ENCODE data around the gene TRIM71. TPM values are rescaled to one million over a fixed set of nuclear protein-coding genes. Genes with fewer than 3 reads are reported as not detected.

TRIM71 gene
- total RNA-seq, 1 experiment from 2014 or later: 376 TPM

DNA sequence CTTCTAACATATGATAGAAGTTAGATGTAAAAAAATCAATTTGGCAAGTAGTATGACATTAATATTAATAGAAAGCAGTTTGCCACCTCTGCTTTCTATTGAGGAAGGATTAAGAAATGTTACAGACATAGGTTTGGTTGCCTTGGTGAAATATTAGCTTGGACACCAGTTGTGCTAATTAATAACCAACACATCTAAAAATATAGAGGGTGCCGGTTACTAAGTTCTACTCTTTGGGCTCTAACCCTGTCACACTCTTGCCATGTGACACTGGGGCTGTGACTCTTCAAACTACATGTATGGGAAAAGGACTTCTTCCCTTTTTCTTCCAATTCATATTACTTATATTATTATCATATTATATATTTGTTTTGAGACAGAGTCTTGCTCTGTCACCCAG, 64.4 kb downstream of the TRIM71 start:
- H3T11ph ChIP-seq (ENCODE audit: low read length): no peak overlapping the region
- peaks cover 8% of the 10 kb centered on the region for H3K79me1 ChIP-seq (ENCODE audit: insufficient read depth, low read depth, low read length, poor library complexity, severe bottlenecking)
- H3K79me2 ChIP-seq (ENCODE audit: insufficient read depth, low read length): peaks cover 75% of the 10 kb centered on the region; the same call in 1 of the 2 replicates
- no peak overlapping the region for H3K27ac ChIP-seq (ENCODE audit: insufficient read length, low read depth, low read length)
- no peaks in the 10 kb centered on the region; the same call in 1 of the 2 replicates for H3K4me1 ChIP-seq (ENCODE audit: insufficient read depth, low read length)
- no peak overlapping the region for H2BK5ac ChIP-seq (ENCODE audit: insufficient read length, low read length)
- no peak overlapping the region for H2AK5ac ChIP-seq (ENCODE audit: insufficient read length, low read length)
- no peaks in the 10 kb centered on the region for H3K23me2 ChIP-seq (ENCODE audit: insufficient read length, low read depth, low read length, poor library complexity, severe bottlenecking)
- no peaks in the 10 kb centered on the region for H3K9me3 ChIP-seq (ENCODE audit: control insufficient read depth, low read depth, low read length)
- no peak overlapping the region for H3K14ac ChIP-seq (ENCODE audit: insufficient read depth, low read length)
- Mint-ChIP-seq H3K4me1 (peaks cover 75 to 80% of the 10 kb centered on the region in 2 experiments), H3K27me3 (ENCODE audit: low read depth) (no peaks in the 10 kb centered on the region; the same call in 1 of the 2 replicates), H3K36me3 (ENCODE audit: insufficient read depth in 1 of 3, low read depth in 3 of 3) (peaks cover 57 to 86% (median 85%) of the 10 kb centered on the region in 3 experiments), H3K9me3 (no peaks in the 10 kb centered on the region), H3K4me3 (no peak overlapping the region), H3K27ac (no peak overlapping the region)
- H2BK15ac ChIP-seq (ENCODE audit: low read depth, low read length): no peak overlapping the region
- H4K91ac ChIP-seq (ENCODE audit: insufficient read length, low read depth, low read length): no peak overlapping the region
- no peak for DNase-seq
- H3K56ac ChIP-seq (ENCODE audit: insufficient read length, low read depth, low read length): no peak overlapping the region
- no CpG with 5 or more reads among the region's 1 CpG for WGBS (ENCODE audit: extremely low coverage, insufficient read length, low lambda C conversion rate)
- H3K4ac ChIP-seq (ENCODE audit: low read depth, low read length): no peak overlapping the region
- no peak overlapping the region for H4K5ac ChIP-seq (ENCODE audit: insufficient read length, low read depth, low read length)
- H2AFZ ChIP-seq (ENCODE audit: low read length): no peak overlapping the region
- no peaks in the 10 kb centered on the region for H4K20me1 ChIP-seq (ENCODE audit: control insufficient read depth, insufficient read depth, insufficient read length)
- no peak overlapping the region for H3K9ac ChIP-seq (ENCODE audit: extremely low read depth, insufficient read length, low read length)
- no peaks in the 10 kb centered on the region for H3K27me3 ChIP-seq (ENCODE audit: insufficient read depth, low read length)
- no peak overlapping the region for H2BK20ac ChIP-seq (ENCODE audit: low read depth, low read length, poor library complexity, severe bottlenecking)
- H3K4me2 ChIP-seq (ENCODE audit: insufficient read depth, insufficient read length, low read length): no peak overlapping the region
- TF ChIP-seq, protein P1, sequence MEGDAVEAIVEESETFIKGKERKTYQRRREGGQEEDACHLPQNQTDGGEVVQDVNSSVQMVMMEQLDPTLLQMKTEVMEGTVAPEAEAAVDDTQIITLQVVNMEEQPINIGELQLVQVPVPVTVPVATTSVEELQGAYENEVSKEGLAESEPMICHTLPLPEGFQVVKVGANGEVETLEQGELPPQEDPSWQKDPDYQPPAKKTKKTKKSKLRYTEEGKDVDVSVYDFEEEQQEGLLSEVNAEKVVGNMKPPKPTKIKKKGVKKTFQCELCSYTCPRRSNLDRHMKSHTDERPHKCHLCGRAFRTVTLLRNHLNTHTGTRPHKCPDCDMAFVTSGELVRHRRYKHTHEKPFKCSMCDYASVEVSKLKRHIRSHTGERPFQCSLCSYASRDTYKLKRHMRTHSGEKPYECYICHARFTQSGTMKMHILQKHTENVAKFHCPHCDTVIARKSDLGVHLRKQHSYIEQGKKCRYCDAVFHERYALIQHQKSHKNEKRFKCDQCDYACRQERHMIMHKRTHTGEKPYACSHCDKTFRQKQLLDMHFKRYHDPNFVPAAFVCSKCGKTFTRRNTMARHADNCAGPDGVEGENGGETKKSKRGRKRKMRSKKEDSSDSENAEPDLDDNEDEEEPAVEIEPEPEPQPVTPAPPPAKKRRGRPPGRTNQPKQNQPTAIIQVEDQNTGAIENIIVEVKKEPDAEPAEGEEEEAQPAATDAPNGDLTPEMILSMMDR (conservative IDR thresholded peaks at IDR 0.05): no peak
- no peak overlapping the region for H2BK120ac ChIP-seq (ENCODE audit: low read depth, low read length, poor library complexity, severe bottlenecking)
- no peak overlapping the region for H3K23ac ChIP-seq (ENCODE audit: insufficient read length, low read depth, low read length)
- H2BK12ac ChIP-seq (ENCODE audit: insufficient read length, low read depth, low read length): no peak overlapping the region
- no peak overlapping the region for H4K8ac ChIP-seq (replicated peaks; ENCODE audit: insufficient read length, low read depth, low read length)
- H3K18ac ChIP-seq (ENCODE audit: insufficient read length, low read depth, low read length): no peak overlapping the region
